B cell (primary cell): Measurements from ENCODE around the gene TCF12.

Experiments used
- EZH2 ChIP-seq: IDR thresholded peaks from 2 replicates; pipeline ENCODE4 v1.6.1; 2012; ENCODE audit warnings: borderline replicate concordance, low read depth, mild to moderate bottlenecking, moderate library complexity, low read length; ENCODE audit not compliant: insufficient read depth, poor library complexity, severe bottlenecking
- TF ChIP-seq, protein P1 (sequence below): fragments of 200-600 bp; IDR thresholded peaks from one replicate; pipeline ENCODE4 v1.8.0; 2022; ENCODE audit warnings: antibody characterized with exemption, mild to moderate bottlenecking

GRCh38 chr15:56892659-56893363 lies 25.6 kb upstream of the TCF12 start:
- TF ChIP-seq, protein P1, sequence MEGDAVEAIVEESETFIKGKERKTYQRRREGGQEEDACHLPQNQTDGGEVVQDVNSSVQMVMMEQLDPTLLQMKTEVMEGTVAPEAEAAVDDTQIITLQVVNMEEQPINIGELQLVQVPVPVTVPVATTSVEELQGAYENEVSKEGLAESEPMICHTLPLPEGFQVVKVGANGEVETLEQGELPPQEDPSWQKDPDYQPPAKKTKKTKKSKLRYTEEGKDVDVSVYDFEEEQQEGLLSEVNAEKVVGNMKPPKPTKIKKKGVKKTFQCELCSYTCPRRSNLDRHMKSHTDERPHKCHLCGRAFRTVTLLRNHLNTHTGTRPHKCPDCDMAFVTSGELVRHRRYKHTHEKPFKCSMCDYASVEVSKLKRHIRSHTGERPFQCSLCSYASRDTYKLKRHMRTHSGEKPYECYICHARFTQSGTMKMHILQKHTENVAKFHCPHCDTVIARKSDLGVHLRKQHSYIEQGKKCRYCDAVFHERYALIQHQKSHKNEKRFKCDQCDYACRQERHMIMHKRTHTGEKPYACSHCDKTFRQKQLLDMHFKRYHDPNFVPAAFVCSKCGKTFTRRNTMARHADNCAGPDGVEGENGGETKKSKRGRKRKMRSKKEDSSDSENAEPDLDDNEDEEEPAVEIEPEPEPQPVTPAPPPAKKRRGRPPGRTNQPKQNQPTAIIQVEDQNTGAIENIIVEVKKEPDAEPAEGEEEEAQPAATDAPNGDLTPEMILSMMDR, result no peak
- TF ChIP-seq EZH2, result no peak
